Transverse colon (tissue), 3 donors: ENCODE measurements around the gene KRTAP5-5.

Experiments used
- CTCF ChIP-seq, 5 experiments: fragments of 200-600 bp in 3 of 5; fragments of 450-650 bp in 2 of 5; sonication (generic) in 3 of 5; IDR thresholded peaks; 1 replicate in 2 of 5; 2 replicates in 3 of 5; pipeline ENCODE4 v1.5.1; 2016 to 2017; ENCODE audit warnings: antibody characterized with exemption in 5 of 5, inconsistent platforms in 3 of 5, mild to moderate bottlenecking in 2 of 5, moderate library complexity in 1 of 5
- POLR2A ChIP-seq: fragments of 450-650 bp; IDR thresholded peaks from one replicate; pipeline ENCODE4 v1.6.1; 2016; ENCODE audit warnings: antibody characterized with exemption, mild to moderate bottlenecking, moderate library complexity

GRCh38 chr11:1656061-1656441, 26.5 kb downstream of the KRTAP5-5 start:
- TF ChIP-seq CTCF (IDR thresholded peaks at IDR 0.05): no peak
- TF ChIP-seq POLR2A: no peak
